GM19239 (cell line): ENCODE measurements around the gene IGF2BP3.

Experiments
- DNase-seq: peaks from one replicate; pipeline ENCODE4 v3.0.0; 2011; ENCODE audit warnings: low spot score; ENCODE audit not compliant: insufficient read length
- FAIRE-seq: peaks from 2 replicates; lab custom pipeline; 2011; peaks lifted over from hg19 to GRCh38; lab: Jason Lieb, UNC

The IGF2BP3 gene

DNA sequence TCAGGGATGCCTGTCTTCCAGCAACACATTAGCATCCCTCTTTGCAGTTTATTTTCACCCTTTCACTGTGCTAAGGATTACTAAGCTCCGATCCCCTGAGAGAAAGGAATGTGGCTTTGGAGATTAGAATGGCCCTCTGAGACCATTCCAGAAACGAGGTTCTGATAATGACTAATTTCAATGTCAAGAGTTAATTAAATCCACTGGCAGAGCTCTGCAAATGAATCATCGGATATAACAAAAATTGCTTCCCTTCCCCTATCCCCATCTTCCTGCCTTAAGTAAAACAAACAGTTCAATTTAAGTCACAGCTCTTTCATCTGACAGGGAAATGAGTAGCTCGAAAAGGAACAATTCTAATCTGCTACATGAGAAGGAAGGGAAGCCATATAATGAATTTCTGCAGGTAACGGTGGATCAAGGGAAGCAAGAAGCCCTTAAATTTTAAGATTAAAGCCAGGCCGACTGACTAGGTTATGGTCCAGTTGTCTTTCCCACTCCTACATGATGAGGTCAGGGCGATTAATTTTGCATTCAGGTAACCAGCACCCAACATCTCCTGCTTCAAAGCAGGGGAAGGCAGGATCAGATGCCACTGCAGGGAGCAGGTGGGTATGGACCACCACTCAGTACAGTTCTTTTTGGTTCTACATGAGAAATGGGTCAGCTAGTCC is 120.7 kb downstream of the IGF2BP3 start:
- DNase-seq (no peak), FAIRE-seq (no peak)

DNA sequence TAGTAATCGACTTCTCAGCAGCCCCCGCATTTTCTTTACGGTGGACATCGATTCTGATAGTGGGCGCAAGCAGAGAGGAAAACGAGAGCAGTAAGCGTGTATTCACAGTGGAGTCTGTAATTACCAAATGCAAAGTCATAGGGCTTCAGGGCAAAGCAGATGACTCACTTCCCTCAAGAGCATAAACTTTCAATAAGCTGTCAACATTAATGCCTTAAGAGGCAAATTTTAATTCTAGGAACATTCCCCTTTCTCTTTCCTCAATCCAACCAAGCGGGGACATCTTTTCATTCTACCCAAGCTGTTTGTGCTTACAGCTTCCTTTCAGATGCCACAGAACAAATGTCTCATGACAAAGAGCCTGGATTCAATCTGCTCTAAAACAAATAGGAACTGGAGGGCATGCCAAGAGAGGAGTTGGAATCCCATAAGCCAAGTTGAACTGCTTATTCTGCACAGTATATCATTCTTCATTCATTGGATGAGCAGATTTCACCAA is 122.6 kb downstream of the IGF2BP3 start:
- no peak for FAIRE-seq
- no peak for DNase-seq

DNA sequence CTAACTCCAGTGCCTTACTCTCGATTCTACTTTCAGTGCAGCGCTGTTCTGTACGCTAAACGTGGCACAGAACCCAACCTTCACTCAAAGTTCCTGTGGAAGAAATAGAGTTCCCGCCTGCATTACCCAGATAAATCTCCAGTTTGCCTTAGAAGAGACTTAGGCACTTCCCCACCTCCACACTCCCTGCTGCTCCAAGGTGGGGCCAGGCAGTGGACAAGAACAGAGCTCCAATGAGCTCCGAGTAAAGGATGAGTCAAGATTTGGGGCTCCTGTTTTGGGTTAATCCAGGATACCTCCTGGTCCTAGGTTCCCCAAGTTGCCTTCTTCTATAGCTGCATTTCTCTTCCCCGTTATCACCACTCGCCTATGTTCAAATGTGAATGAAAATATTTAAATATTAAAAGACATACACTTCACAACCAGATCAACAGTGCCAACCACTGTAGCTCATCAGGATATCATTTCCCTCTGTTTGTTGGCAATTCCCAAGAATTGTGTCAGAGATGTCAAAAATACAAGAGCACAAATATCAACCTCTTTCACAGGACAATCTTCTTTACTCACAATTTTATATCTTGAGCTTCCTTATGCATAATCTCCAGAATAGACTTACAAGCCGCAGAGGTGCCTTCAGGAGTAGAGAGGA is 123.1 kb downstream of the IGF2BP3 start:
- FAIRE-seq = no peak
- DNase-seq = no peak

DNA sequence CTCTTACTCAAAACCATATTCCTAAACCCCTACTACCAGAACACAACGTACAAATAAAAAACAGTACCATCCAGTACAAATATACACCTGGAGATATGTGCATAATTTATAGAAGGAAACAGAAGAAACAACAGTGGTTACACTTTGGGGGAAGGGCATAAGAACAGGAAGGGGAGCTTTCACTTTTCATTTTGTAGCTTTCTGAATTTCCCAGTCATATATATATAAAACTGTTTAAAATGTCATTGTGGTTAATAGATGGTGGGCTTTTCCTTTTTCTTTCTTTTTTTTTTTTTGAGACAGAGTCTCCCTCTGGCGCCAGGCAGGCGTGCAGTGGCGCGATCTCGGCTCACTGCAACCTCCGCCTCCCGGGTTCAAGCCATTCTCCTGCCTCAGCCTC is 124.0 kb downstream of the IGF2BP3 start:
- DNase-seq = no peak
- no peak for FAIRE-seq

DNA sequence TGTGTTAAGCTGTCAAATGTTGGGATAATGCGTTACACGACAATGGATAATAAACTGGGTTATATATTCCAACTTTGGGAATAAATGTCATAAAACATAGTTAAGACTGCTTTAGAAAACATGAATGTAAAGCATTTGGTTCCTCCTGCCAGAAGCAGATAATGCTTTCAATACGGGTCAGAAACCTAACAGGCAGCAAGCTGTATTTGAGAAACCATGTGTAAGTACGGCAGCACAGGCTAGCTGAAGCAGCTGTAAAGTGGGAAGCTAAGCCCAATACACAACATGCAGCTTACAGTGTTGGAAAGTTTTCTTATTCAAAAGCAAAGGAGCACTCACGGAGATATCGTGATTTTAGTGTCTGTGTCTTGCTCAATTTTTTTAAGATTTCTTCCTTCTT is 124.7 kb downstream of the IGF2BP3 start:
- FAIRE-seq = no peak
- DNase-seq = no peak

DNA sequence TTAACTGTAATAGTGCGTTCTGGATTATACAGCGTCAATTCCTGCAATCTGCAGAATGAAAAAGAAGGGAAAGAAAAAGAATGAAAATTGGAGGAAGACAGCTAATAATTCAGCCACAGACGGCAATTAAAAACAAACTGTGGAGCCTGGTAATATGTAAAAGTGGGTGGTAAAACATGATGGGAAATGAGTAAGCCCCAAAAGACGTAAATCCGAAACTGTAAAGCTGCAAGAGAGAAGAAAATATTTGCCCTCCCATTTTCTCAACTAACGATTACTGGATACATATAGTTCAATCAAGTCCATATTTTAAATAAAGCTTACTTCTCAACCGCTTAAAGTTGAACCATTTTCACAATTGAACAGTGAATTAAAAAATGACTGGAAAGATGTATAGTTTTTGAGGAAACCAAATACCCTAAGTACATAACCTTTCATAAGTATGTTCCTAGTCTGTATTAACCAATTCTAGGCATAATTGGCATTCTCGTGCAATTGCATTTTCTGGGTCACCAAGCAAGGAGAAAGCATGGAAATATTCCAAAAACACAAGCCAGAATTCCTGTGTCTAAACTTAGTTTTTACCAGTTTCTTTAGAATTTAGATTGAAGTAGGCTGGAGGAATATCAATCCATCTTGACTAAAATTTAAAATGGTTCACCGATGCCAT is 126.3 kb downstream of the IGF2BP3 start:
- DNase-seq = no peak
- no peak for FAIRE-seq

DNA sequence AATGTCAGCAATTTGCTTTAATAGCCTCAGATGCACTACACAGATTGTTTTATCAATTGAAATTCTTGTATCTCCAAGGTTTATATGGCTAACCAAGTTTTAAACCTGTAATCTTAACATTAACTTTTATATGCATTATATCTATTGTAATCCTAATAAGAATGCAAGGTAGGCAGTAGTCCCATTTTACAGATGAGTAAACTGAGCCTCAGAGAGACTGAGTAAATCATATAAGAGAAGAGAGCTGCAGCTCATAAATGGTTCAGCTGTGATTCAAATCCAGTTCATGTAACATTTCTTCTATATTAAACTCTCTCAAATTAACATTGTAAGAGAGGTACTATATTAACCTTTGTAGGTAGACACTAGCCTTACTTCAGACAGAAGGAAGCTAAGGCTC is 127.2 kb downstream of the IGF2BP3 start:
- FAIRE-seq (no peak), DNase-seq (no peak)

DNA sequence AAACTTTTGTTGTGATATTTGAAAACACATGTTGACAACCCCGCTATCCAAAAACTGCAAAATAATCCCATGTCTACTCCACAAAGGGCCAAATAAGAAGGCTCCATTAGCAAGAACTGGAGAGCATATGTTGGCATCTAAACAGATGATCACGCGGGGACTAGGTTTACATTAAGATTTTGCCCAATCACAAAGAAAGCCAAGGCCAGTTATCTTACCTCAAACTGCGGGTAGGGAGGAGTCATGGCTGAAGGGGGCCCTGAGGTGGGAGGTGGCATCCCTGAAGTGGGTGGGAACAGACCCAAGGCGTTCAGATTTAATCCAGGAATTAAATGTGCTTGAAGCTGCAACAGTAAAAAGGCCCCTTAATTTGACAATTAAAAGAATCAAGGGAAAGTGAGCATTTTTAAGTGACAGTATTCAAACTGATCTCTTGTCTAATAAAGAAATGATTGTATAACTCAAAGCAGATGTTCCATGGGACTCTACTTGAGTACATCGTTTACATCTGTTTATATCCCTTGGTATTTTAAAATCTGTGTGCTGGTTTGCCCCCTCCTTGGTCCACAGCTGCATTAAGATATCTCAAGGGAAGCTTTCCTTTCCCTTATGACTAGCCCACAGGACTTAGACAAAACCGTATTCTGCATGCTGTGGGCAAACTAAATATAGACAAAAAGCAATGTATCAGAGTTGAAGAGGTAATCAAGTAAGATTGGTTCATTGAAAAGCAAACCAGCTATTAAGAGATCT is 128.3 kb downstream of the IGF2BP3 start:
- FAIRE-seq = no peak
- no peak for DNase-seq

DNA sequence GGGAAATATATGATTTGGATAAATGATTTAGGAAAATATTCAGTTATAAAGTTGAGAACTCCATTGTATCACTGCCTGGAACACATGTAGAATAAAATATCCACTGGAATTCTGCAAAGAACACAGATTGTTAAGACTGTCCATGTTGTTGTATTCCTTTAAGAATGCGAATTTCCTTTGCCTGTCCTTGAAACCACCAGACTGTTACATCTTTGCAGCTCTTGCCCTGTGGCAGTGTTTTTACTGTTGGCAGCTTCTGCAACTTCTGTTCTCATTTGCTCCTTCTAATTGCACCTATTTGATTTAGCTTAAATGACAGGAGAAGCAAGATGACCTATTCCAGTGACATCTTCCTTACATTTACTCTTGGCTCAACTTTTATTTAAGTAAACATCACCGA is 131.4 kb downstream of the IGF2BP3 start:
- DNase-seq = no peak
- no peak for FAIRE-seq

DNA sequence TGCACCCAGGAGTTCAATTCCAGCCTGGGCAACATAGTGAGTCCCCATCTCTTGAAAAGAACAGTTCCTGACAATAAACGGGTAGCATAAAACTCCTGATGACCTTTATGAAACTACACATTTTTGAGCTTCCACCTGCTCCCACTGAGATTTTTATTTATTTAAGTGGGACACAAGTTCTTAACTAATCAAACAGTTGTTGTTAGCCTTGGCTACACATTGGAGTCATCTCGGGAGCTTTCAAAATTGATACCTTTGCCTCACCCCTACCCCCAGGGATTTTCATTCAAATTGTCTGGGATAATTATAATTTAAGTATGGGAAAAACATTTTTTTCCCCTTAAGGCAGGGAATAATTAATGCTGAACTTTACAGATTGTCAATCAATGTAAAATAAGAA is 131.9 kb downstream of the IGF2BP3 start:
- DNase-seq = no peak
- no peak for FAIRE-seq

DNA sequence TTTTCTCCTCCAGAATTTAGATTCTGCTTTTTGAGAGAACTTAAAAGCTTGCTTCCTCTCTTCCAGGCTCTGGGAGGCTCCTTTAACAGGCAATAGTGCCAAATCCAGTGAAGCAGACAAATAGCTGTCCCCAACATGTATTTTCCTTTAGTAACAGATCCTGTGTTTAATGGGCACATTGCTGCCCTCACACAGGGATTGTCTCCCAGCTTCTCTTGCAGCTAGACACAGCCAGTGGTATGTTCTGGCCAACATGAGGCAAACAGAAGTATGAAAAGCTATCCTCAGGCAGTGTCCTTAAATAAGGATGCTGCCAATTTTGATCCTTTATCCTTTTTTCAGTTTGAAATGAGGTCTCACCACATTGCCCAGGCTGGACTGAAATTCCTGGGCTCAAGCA is 132.9 kb downstream of the IGF2BP3 start:
- no peak for DNase-seq
- no peak for FAIRE-seq

DNA sequence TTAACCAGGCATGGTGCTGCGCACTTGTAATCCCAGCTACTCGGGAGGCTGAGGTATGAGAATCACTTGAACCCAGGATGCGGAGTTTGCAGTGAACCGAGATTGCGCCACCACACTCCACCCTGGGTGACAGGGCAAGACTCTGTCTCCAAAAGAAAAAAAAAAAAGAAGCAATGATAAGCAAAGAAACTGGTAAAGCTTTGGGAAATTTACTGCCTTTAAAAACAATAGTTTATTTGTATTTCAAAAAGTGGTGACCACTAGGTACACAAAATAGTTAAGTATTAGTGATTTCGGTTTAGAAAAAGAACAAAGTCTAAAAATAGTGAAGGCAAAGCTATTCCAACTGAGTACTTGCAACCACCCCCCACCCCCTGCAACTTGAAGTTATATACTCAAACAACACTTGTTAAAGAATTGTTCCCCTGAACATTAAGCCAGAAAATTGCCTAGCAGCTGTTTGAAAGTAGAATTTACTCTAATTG is 133.4 kb downstream of the IGF2BP3 start:
- DNase-seq (no peak), FAIRE-seq (no peak)

DNA sequence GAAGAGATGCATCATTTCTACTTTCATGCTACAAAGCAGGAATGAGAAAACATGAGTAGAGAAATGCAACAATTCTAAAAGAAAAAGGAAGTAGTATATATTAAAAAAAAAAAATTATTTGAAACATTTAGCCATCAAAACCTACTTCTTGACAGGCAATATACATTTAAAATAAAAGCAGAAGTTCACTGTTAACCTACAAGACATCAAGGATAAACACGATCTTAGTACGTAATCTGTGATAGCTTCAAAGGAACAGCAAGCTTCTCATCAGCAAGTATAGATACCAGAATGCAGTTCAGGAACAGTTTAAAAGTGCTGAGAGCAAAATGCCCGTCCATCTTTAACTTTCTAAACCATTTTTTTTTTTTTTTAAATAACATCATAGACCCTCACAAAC is 134.2 kb downstream of the IGF2BP3 start:
- FAIRE-seq = no peak
- no peak for DNase-seq

DNA sequence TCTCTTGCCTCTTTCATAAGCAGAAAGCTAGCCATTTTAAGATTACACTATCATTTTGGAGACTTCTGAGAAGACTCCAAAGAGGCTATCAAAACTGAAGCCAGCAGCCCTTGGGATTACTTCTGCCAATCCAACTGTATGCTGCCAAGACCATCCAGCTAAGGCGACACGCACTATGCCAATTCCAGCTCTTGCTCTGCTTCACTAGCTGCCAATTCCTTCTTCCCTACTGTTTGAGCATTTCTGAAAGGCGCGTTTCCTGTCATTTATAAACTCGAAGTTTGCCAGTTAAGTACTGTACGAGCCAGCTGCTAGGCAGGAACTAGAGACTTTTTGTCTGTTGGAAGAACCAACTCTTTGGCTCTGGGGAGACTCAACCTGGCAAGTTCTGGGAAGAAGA is 134.7 kb downstream of the IGF2BP3 start:
- no peak for FAIRE-seq
- DNase-seq = no peak

DNA sequence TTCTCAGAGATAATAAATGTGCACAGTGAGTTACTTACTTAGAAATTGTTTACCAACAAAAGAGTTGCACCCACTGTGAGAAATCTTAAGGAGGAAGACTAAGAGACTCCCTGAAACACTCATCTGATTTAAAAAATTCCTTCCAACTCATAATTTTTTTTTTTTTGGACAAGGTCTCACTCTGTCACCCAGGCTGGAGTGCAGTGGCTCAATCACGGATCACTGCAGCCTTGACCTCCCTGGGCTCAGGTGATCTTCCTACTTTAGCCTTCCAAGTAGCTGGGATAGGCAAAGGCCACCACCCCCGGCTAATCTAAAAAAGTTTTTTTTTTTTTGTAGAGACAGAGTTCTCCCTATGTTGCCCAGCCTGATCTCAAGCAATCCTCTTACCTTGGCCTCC is 135.2 kb downstream of the IGF2BP3 start:
- DNase-seq (no peak), FAIRE-seq (no peak)

DNA sequence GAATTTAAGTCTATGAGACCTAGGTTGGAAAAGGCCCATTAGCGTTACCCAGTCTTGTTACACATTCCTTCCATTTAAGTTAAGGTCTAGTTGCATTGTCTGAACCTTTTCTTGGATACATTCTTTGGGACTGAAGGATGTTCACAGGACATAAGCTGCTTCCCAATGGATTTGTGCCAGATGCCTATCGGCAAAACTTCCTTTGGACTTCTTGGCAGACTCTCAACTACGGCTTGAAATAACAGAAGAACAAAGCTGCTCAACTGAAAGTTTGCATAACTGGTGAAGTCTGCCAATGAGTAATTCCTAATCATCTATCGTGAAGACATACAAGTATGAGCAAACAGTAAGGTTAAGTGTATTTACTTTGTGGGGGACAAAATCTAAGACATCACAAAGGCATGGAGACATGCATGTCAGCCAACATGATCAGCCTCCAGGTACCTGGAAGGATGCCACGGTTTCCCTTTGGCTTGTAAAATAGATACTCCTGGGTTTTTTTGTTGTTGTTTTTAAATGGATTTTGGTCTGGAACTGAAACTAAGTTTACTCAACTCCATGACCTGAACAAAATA is 135.7 kb downstream of the IGF2BP3 start:
- FAIRE-seq (no peak), DNase-seq (no peak)

DNA sequence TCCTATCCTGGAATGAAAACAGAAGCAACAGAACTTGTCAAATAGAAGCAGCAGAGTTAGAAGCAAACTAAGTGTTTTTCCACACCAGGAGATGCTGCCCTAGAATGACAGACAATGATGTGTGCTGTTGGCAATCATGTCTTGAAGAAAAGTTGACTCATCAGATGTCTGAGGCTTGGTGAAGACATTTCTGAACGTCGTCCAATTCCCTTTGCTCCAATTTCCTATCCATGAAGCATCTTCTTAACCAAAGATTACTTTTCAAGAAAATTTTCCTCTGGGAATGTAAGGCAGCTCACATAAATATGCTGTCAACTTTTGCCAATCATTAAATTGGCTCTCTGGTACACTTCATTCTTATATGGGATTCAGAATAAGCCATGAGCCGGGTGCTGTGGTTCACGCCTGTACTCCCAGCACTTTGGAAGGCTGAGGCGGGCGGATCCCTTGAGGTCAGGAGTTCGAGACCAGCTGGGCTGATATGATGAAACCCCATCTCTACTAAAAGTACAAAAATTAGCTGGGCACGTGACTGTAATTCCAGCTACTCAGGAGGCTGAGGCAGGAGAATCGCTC is 136.5 kb downstream of the IGF2BP3 start:
- no peak for FAIRE-seq

DNA sequence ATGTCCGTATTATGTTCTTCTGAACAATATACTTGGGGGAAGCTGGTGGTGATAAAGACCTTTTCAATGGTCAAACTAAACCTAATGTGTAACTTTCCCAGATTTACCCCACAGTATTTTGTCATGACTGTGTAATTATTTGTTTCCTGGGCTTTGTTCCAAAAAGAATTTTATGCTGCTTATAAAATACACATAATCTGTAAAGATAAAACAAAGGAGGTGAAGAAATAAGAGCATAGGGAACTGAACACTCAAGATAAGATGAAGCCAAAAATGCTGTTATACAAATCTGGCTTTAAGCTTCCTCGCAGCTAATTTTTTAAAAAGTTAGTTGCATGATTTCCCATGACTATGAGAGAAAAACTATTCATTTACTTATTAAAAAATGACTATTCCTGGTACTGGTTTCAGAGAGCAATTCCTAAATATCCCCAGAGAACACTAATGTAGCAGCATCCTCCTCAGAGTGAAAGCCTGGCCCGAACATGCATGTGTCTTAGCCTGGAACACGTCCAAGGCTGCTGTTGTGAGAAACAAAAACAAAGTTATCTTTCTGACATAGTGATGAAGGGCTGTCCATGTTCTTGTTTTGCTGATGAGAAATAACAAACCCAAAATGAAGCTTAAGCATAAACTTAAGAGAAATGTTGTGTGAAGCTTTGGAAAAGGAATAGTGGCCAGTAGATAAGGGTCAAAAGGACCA is 137.2 kb downstream of the IGF2BP3 start:
- DNase-seq = no peak
- no peak for FAIRE-seq

More for the DNA sequence above, 136.5 kb downstream of the IGF2BP3 start:
- no peak for DNase-seq

DNA sequence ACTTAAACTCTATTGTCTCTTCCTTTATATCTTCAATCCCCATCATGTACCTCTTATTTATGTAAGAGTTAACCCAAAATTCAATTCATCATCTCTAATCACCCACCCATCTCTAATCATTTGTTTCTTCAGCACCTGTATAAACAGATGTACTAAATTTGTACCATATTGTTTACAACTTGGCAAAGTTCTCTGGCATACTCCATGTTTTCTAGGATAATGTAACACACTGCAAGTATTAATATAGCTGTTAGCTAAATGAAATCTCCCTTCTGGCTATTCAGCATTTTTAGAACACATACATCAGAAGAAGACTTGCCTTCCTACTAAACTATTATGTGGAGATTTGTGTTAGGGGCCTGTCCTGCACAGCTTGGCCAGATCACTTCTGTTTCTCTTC is 138.1 kb downstream of the IGF2BP3 start:
- DNase-seq (no peak), FAIRE-seq (no peak)
